Stimulated activated naive CD8-positive, alpha-beta T cell treated with anti-CD3 and anti-CD28 coated beads, Interleukin-15, Interleukin-2, amounts not matched to agents 100 ng/mL and 50 ng/mL, for 24 hours (primary cell): Measurements from ENCODE around the gene URI1.
A peak's percentile ranks its signal among the peaks of the same experiment; 100 is the strongest.
"Not testable (repeated sequence)": the region's sequence is repeated elsewhere in the genome, so short reads cannot be mapped to it uniquely, and the experiment has no call there.

Experiments used
- H3K27ac Mint-ChIP-seq: one replicate; pipeline ENCODE4 v1.8.0; 2021; ENCODE audit warnings: mild to moderate bottlenecking, mixed read lengths
- H3K27me3 Mint-ChIP-seq: one replicate; pipeline ENCODE4 v1.8.0; 2021; ENCODE audit warnings: mixed read lengths
- H3K36me3 Mint-ChIP-seq: one replicate; pipeline ENCODE4 v1.8.0; 2021; ENCODE audit warnings: low read depth, mixed read lengths
- H3K4me1 Mint-ChIP-seq: one replicate; pipeline ENCODE4 v1.8.0; 2021; ENCODE audit warnings: low read depth, mixed read lengths
- H3K4me3 Mint-ChIP-seq: one replicate; pipeline ENCODE4 v1.8.0; 2021; ENCODE audit warnings: mild to moderate bottlenecking, mixed read lengths
- H3K9me3 Mint-ChIP-seq: one replicate; pipeline ENCODE4 v1.8.0; 2021; ENCODE audit warnings: mixed read lengths

URI1 gene

GRCh38 chr19:29941828-29942403 is at the start of gene URI1:
TSS of gene URI1 (plus strand) at chr19:29942239. CDS start at chr19:29942548, 309 bp downstream.
- peak within 1 kb of the TSS; percentile 97 for H3K27ac Mint-ChIP-seq
- peaks cover 19% of the 10 kb centered on the region for H3K36me3 Mint-ChIP-seq
- peaks cover 45% of the 10 kb centered on the region for H3K4me1 Mint-ChIP-seq
- peaks cover 5% of the 10 kb centered on the region for H3K9me3 Mint-ChIP-seq
- peak within 1 kb of the TSS; percentile 99 for H3K4me3 Mint-ChIP-seq
- no peaks in the 10 kb centered on the region for H3K27me3 Mint-ChIP-seq

DNA sequence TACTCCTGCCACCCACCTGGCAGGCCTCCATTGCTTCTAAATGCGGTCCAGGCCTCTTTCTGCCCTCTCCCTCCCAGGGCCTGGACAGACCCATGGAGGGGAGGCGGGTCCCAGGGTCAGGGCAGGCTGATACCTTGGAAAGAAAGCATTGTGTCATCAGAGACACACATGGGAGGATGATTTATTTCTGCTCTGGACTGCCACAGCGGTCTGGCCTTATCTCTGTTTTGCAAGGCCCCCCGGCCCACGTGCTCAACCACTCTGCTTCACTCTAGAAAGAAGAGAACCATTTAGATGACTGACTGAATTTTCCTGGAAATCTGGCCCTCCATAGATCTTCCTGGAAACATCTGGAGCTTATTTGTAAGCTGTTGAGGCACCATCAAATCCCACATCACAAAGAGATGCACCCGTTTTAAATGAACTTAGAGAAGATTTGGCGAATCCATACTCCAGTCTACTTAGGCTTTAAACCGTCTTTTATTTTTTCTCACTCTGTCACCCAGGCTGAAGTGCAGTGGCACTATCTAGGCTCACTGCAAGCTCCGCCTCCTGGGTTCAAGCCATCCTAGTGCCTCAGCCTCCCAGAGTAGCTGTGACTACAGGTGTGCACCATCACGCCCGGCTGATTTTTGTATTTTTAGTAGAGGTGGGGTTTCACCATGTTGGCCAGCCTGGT is 48.3 kb upstream of the URI1 start:
- Mint-ChIP-seq H3K27ac (no peak overlapping the region), H3K4me3 (no peak overlapping the region), H3K9me3 (no peaks in the 10 kb centered on the region), H3K27me3 (peaks cover 3% of the 10 kb centered on the region), H3K4me1 (no peaks in the 10 kb centered on the region), H3K36me3 (no peaks in the 10 kb centered on the region)

DNA sequence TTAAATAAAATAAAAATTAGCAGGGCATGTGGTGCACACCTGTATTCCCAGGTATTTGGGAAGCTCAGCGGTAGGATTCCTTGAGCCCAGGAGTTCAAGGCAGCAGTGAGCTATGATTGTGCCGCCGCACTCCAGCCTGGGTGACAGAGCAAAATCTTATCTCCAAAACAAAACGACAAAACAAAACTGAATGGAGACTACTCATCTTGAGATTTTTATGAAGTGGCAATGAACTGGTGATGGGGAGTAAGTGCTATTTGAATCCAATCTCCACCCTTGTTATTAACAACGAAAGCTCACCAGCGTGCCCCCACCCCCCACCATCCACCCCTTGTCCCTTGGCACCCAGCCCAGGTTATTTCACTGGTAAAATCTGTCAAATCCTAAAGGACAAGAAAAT is 45.2 kb upstream of the URI1 start:
- Mint-ChIP-seq H3K9me3 (no peaks in the 10 kb centered on the region), H3K27ac (no peak overlapping the region), H3K4me1 (no peaks in the 10 kb centered on the region), H3K4me3 (no peak overlapping the region), H3K27me3 (peaks cover 3% of the 10 kb centered on the region), H3K36me3 (no peaks in the 10 kb centered on the region)

- no peaks in the 10 kb centered on the region for H3K36me3 Mint-ChIP-seq
- H3K27ac Mint-ChIP-seq: no peak overlapping the region
- no peaks in the 10 kb centered on the region for H3K9me3 Mint-ChIP-seq
- peaks cover 3% of the 10 kb centered on the region for H3K27me3 Mint-ChIP-seq
- H3K4me1 Mint-ChIP-seq: no peaks in the 10 kb centered on the region
- no peak overlapping the region for H3K4me3 Mint-ChIP-seq
Measured at GRCh38 chr19:29897466-29897865, 44.6 kb upstream of the URI1 start.

DNA sequence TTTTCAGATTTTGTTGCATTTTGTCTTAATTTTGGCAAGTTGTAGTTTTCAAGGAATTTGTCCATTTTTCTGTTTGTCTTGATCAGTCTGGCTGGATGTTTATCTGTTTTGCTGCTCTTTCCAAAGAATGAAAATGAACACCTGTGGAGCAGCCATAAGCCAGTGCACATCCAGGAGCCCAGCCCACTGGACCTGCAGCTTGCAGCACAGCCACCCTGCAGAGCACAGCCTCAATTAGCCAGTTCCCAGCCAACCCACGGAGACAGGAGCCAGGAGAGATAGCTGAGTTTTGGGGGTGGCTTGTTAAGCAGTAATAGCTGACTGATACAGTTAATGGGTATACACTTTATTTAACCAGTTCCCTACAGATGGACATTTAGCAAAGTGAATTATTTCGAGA is 38.0 kb upstream of the URI1 start:
- H3K4me3 Mint-ChIP-seq: no peak overlapping the region
- no peaks in the 10 kb centered on the region for H3K4me1 Mint-ChIP-seq
- peaks cover 3% of the 10 kb centered on the region for H3K27me3 Mint-ChIP-seq
- no peak overlapping the region for H3K27ac Mint-ChIP-seq
- H3K36me3 Mint-ChIP-seq: no peaks in the 10 kb centered on the region
- H3K9me3 Mint-ChIP-seq: no peaks in the 10 kb centered on the region

GRCh38 chr19:29908963-29909944 is 32.8 kb upstream of the URI1 start:
- H3K36me3 Mint-ChIP-seq: no peaks in the 10 kb centered on the region
- H3K9me3 Mint-ChIP-seq: no peaks in the 10 kb centered on the region

GRCh38 chr19:29914933-29915332 is 27.1 kb upstream of the URI1 start:
- no peak overlapping the region for H3K4me3 Mint-ChIP-seq
- H3K27ac Mint-ChIP-seq: no peak overlapping the region
- H3K27me3 Mint-ChIP-seq: peaks cover 23% of the 10 kb centered on the region
- H3K9me3 Mint-ChIP-seq: no peaks in the 10 kb centered on the region
- no peaks in the 10 kb centered on the region for H3K4me1 Mint-ChIP-seq
- H3K36me3 Mint-ChIP-seq: no peaks in the 10 kb centered on the region

More at GRCh38 chr19:29908963-29909944, 32.8 kb upstream of the URI1 start:
- Mint-ChIP-seq H3K4me3 (no peak overlapping the region), H3K27me3 (peaks cover 8% of the 10 kb centered on the region), H3K4me1 (no peaks in the 10 kb centered on the region), H3K27ac (no peak overlapping the region)

DNA sequence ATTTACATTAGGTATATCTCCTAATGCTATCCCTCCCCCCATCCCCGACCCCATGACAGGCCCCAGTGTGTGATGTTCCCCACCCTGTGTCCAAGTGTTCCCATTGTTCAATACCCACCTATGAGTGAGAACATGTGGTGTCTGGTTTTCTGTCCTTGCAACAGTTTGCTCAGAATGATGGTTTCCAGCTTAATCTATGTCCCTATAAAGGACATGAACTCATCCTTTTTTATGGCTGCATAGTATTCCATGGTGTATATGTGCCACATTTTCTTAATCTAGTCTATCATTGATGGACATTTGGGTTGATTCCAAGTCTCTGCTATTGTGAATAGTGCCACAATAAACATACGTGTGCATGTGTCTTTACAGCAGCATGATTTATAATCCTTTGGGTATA is 26.2 kb upstream of the URI1 start:
- H3K9me3 Mint-ChIP-seq, H3K4me3 Mint-ChIP-seq, H3K4me1 Mint-ChIP-seq, H3K27ac Mint-ChIP-seq, H3K36me3 Mint-ChIP-seq: not testable (repeated sequence)
- peaks cover 23% of the 10 kb centered on the region for H3K27me3 Mint-ChIP-seq

GRCh38 chr19:29917911-29918310 is 24.1 kb upstream of the URI1 start:
- H3K27ac Mint-ChIP-seq: no peak overlapping the region
- no peaks in the 10 kb centered on the region for H3K36me3 Mint-ChIP-seq
- H3K9me3 Mint-ChIP-seq: no peaks in the 10 kb centered on the region
- no peaks in the 10 kb centered on the region for H3K4me1 Mint-ChIP-seq
- no peak overlapping the region for H3K4me3 Mint-ChIP-seq
- peaks cover 18% of the 10 kb centered on the region for H3K27me3 Mint-ChIP-seq

- H3K27ac Mint-ChIP-seq: no peak overlapping the region
- H3K36me3 Mint-ChIP-seq: no peaks in the 10 kb centered on the region
- no peaks in the 10 kb centered on the region for H3K9me3 Mint-ChIP-seq
- H3K4me3 Mint-ChIP-seq: no peak overlapping the region
- no peaks in the 10 kb centered on the region for H3K4me1 Mint-ChIP-seq
- peaks cover 18% of the 10 kb centered on the region for H3K27me3 Mint-ChIP-seq
Measured at GRCh38 chr19:29918891-29919290, 23.1 kb upstream of the URI1 start.

DNA sequence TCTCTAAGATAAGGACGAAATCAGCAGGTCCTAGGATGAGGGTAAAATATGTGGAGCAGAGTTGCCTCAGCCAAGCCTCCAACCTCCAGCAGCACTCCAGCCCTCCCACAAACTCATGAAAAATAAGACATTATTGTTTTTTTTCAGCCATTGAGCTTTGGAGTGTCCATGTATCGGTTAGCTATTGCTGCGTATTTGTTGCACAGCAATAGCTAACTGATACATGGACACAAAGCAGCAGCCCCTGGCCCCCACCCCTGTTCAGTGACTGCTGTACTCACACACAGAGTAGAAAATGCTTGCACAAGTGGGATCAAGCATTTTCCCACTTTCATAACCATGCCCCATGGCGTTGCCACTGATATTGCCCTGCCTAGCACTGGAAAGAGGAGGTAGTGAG is 19.1 kb upstream of the URI1 start:
- no peak overlapping the region for H3K4me3 Mint-ChIP-seq

DNA sequence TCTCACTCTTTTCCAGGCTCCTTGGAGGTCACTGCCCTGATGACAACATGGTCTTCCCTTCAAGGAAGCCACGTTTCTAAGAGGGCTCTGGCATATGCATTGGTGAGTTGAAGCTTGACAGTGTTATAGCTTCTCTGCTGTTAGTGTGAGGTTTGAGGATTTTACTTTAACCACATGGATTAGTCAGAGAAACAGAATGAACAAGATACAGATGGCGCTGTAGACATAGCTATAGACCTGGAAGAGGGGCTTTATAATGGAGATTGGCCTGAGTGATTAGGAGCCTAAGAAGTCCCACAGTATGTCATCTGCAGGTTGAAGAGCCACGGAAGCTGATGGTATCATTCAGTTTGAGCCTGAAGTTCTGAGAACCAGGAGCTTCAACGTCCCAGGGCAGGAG is 18.4 kb upstream of the URI1 start:
- Mint-ChIP-seq H3K36me3 (no peaks in the 10 kb centered on the region), H3K27me3 (peaks cover 4% of the 10 kb centered on the region), H3K9me3 (no peaks in the 10 kb centered on the region), H3K4me3 (no peak overlapping the region), H3K27ac (no peak overlapping the region), H3K4me1 (no peaks in the 10 kb centered on the region)

More for the DNA sequence above, 19.1 kb upstream of the URI1 start:
- Mint-ChIP-seq H3K4me1 (no peaks in the 10 kb centered on the region), H3K27ac (no peak overlapping the region), H3K27me3 (peaks cover 8% of the 10 kb centered on the region), H3K36me3 (no peaks in the 10 kb centered on the region), H3K9me3 (no peaks in the 10 kb centered on the region)

GRCh38 chr19:29926031-29926430 is 16.0 kb upstream of the URI1 start:
- Mint-ChIP-seq H3K9me3 (no peaks in the 10 kb centered on the region), H3K36me3 (no peaks in the 10 kb centered on the region), H3K27me3 (no peaks in the 10 kb centered on the region), H3K27ac (no peak overlapping the region), H3K4me1 (no peaks in the 10 kb centered on the region), H3K4me3 (no peak overlapping the region)

DNA sequence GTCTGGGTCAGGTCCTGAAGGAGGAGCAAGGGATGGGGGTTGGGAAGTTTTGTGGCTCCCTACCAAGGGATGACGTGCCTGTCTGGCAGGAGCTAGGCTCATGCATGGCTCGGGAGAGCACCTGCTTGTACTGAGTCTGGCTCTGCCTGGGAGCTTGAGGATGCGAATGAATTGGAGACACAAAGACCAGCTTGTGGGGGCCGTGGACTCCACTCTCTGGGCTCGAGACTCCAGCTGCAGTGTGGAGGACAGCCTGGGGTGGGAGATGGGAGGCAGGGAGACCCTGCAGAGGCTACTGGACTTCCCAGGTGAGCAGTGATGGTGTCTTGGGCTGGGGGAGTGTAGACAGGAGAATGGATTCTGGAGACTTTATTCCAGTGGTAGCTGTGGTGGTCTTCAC is 15.2 kb upstream of the URI1 start:
- Mint-ChIP-seq H3K27me3 (no peaks in the 10 kb centered on the region), H3K36me3 (no peaks in the 10 kb centered on the region), H3K27ac (no peak overlapping the region), H3K4me3 (no peak overlapping the region), H3K9me3 (no peaks in the 10 kb centered on the region), H3K4me1 (no peaks in the 10 kb centered on the region)

GRCh38 chr19:29927944-29928625 is 14.0 kb upstream of the URI1 start:
- Mint-ChIP-seq H3K36me3 (no peaks in the 10 kb centered on the region), H3K27me3 (peaks cover 3% of the 10 kb centered on the region), H3K27ac (no peak overlapping the region), H3K4me3 (no peak overlapping the region), H3K4me1 (no peaks in the 10 kb centered on the region), H3K9me3 (no peaks in the 10 kb centered on the region)
